DMS 273 treated with DMSO at 0.1 percent for 48 hours (cell line): Measurements from ENCODE around the gene ATAD3B.
A peak's percentile ranks its signal among the peaks of the same experiment; 100 is the strongest.
"Not testable (repeated sequence)": the region's sequence is repeated elsewhere in the genome, so short reads cannot be mapped to it uniquely, and the experiment has no call there.

Source experiments
- DNase-seq: peaks from one replicate; lab custom pipeline; 2025; lab: John Stamatoyannopoulos, UW

ATAD3B gene, protein sequence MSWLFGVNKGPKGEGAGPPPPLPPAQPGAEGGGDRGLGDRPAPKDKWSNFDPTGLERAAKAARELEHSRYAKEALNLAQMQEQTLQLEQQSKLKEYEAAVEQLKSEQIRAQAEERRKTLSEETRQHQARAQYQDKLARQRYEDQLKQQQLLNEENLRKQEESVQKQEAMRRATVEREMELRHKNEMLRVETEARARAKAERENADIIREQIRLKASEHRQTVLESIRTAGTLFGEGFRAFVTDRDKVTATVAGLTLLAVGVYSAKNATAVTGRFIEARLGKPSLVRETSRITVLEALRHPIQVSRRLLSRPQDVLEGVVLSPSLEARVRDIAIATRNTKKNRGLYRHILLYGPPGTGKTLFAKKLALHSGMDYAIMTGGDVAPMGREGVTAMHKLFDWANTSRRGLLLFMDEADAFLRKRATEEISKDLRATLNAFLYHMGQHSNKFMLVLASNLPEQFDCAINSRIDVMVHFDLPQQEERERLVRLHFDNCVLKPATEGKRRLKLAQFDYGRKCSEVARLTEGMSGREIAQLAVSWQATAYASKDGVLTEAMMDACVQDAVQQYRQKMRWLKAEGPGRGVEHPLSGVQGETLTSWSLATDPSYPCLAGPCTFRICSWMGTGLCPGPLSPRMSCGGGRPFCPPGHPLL

DNA sequence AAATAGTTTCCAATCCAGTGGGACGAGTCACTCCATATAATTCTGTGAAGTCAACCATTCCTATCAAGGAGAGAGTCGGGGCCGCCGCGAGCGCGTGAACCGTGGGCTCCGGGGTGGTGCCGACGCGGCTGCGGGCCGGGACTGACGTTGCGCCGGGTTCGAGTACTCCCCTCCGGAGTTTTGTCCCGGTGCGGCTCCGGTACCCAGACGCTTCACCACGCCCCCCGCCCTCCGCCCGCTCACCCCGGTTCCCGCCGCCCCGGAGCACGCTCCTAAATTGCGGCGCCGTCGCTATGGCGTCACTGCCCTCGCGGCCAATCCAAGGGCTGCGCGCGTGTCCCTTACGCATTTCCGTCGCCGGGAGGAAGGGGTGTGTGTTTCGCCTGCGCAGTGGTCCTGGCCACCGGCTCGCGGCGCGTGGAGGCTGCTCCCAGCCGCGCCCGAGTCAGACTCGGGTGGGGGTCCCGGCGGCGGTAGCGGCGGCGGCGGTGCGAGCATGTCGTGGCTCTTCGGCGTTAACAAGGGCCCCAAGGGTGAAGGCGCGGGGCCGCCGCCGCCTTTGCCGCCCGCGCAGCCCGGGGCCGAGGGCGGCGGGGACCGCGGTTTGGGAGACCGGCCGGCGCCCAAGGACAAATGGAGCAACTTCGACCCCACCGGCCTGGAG lies at the start of gene ATAD3B:
Gene ATAD3B (plus strand): TSS at position 377 of the 664 bp plus-strand sequence. CDS start 120 bp downstream, at position 497.
- peak; percentile 9 for DNase-seq

DNA sequence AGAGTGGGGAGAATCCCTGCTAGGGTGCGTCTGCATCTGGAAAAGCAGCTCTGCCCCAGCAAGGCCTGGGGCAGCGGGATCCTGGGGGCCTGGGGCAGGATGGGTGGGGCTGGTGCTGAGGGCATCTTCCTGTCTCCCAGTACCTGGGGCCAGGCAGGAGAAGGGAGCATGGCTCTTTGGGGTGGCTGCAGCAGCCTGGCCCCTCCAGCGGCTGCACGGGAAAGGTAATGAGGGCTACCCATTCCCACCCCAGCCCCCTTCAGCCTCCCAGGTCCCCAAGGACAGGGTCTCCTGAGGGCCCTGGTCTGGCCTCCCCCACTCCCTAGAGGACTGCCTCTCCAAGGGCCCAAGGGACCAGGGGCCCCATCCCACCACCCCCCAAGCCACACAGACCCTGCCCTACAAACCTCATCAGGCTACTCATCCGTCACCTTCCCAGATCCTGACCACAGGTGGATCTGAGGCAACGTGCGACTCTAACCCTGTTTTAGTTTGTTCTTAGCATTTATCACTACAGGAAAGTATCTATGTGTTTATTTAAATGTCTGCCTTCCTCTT lies 49.6 kb upstream of the ATAD3B start:
- no peak for DNase-seq

DNA sequence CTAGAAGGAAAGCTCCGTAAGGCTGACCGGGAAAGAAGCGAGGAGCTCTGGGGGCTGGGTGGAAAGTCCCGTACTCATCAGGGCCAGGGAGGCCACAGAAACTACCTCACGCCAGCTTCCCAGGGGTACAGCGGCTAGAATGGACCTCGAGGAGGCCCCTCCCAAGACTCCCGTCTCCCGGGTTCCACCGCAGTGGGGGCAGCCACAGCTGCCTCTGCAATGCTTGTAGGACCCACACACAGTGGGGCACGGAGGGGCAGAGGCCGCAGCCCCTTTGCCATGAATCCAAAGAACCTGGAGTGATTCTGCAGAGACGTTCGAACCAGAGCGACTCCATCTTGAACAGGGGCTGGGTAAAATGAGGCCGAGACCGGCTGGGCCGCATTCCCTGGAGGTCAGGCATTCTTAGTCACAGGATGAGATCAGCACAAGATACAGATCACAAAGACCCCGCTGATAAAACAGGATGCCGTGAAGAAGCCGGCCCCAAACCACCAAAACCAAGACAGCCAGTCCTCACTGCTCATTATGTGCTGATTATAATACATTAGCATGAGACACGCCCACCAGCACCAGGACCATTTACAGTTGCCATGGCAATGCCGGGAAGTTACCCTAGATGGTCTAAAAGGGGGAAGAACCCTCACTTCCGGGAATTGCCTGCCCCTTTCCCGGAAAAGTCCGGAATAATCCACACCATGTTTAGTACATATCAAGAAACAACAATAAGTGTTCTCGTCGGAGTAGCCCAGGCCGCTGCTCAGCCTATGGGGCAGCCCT lies 48.9 kb upstream of the ATAD3B start:
- DNase-seq, result no peak

DNA sequence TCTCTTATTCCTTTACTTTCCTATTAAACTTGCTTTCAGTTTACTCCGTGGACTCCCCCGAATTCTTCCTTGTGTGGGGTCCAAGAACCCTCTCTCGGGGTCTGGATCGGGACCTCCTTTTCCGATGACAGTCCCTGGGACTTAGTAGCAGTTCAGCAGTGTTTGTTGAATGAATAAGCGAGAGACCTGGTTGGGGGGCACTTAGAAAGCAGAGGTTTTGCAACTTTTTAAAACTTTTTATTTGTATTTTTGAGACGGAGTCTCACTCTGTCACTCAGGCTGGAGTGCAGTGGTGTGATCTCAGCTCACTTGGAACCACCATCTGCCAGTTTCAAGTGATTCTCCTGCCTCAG lies 48.3 kb upstream of the ATAD3B start:
- DNase-seq, result no peak

DNA sequence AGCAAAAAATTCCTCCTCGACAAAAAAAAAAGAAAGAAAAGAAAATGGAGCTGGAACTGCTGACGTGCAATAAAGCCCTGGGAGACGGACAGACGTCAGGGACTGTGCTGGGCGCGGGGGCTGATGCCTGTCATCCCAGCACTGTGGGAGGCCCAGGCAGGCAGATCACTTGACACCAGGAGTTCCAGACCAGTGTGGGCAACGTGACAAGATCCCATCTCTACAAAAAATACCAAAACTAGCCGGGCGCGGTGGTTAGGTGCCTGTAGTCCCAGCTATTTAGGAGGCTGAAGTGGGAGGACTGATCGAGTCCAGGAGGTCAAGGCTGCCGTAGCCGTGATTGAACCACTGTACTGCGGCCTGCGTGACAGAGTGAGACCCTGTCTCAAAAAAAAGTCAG lies 46.9 kb upstream of the ATAD3B start:
- DNase-seq, result no peak

DNA sequence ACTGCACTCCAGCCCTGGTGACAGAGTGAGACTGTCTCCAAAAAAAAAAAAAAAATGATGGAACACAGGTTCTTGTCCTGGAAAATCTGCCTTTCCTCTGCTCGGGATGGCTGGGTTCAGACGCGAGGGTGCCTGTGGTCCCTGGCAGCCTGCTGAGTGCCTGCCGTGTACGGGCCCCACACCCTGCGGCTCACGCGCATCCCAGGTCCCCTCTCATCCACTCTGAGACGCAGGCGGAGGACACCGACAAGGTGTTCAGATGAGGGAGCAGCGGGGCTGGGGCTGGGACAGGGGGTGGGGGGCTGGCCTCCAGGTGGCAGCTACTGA lies 46.2 kb upstream of the ATAD3B start:
- no peak for DNase-seq

DNA sequence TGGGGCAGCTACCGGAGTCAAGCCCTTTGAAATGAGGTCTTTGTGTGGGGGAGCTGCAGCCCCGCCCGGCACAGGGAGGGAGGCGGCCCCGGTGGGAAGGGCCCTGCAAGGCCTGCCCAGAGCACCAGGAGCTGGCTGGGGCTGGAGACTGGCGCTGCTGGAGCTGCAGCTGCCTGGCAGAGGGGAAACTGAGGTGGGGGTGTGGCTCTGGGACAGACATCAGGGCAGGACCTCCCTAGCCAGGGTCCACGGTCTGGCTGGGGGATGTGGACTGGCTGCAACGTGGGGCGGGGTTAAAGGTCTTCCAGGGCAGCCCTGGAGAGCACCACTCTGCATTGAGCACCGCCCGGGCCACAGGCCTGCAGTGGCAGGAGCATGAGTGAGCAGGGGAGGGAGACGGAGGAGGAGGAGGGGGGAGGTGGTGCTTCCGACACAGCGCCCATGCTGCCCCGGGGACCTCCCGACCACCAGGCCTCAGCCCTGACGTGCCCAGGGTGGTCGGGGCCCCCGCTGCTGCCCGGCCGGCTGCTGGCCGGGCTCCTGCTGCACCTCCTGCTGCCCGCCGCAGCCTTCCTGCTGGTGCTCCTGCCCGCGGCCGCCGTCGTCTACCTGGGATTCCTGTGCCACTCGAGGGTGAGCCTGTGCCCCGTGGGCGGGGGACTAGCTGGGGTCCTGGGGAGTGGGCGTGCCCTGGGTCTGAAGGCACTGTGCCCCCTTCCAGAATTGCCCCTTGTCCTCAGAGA lies 45.6 kb upstream of the ATAD3B start:
- DNase-seq, result no peak

DNA sequence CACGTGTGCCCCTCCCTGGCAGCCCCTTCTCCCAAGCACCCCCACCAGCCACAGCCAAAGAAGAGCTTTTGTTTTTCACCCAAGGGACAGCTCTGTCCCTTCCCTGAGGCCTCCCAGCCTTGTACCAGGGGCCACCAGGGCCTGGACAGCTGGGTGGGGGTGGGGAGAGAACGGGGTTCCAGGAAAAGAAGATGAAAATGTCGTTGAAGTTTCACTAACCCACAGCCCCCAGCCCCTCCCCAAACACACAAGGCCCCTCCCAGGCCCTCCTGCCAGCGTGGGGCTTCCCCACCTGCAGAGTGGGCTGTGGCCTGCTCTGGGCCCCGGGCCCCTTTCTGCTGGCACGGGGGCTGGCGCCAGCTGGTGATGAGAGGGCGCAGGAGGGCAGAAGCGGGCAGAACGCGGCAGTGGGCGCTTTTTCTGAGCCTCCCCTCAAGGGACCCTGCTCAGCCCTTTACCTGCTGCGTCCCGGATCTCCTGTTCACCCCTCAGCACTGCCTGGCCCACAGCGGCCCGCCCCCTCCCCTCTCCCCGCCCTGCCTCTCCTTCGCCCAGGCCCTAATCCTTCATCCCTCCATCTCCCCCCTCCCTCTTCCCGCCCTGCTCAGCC lies 45.0 kb upstream of the ATAD3B start:
- DNase-seq, result no peak

DNA sequence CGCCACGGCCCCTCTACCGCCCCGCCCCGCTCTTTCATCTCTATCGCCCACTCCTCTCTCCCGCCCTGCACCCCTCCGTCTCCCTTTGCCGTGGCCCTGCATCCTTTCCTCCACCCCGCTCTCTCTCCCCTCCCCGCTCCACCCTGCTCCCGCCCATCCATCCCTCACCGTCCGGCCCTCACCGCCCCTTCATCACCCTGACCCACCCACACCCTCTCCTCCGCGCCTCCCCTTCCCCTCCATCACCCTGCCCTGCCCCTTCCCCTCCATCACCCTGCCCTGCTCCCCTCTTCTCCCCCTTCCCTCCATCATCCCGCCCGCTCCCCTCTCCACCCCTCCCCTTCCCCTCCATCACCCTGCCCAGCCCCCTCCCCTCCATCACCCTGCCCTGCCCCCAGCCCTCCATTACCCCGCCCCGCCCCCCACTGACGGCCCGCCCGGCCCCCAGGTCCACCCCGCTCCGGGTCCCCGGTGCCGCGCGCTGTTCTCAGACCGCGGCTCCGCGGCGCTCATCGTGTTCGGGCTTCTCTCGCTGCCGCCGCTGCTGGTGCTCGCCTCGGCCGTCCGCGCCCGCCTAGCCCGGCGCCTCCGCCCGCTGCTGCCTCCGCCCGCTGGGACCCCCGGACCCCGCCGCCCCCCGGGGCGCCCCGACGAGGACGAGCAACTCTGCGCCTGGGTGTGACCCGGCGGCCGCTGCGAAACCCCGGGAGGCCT lies 44.3 kb upstream of the ATAD3B start:
- DNase-seq, result no peak

DNA sequence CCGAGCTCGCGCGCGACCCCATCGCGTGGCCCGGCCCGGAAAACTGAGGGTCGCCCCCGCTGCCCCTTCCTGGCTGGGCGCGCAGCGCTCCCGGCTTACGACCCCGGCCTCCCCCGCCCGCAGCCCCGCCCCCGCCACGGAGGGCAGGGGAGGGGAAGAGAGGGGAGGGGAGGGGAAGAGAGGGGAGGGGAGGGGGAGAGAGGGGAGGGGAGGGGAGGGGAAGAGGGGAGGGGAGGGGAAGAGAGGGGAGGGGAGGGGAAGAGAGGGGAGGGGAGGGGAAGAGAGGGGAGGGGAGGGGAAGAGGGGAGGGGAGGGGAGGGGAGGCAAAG lies 43.8 kb upstream of the ATAD3B start:
- DNase-seq, result no peak

DNA sequence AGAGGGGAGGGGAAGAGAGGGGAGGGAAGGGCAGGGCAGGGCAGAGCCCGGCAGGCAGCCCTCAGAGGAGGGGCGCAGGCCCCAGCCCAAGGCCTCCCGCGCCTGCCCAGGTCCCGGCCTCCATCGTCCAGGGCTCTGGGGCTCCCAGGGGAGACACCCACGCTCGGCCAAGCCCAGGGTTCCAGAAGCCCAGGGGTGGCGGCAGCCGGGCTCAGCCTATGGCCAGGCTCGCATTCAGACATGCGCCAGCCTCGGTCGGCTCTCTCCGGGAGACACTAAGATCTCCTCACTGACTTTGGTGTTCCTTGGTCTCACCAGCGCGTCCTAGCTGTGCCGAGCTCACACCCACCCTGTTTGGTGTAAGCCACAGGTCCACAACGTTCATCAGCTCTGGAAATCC lies 43.4 kb upstream of the ATAD3B start:
- DNase-seq, result no peak

DNA sequence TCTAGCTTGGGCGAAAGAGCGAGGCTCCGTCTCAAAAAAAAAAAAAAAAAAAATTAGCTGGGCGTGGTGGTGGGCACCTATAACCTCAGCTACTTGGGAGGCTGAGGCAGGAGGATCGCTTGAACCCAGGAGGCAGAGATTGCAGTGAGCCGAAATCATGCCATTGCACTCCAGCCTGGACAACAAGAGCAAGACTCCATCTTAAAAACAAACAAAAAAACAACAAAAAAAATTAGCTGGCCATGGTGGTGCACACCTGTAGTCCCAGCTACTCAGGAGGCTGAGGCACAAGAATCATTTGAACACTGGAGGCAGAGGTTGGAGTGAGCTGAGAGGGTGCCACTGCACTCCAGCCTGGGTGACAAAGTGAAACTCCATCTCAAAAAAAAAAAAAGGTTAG lies 42.6 kb upstream of the ATAD3B start:
- DNase-seq, result not testable (repeated sequence)

DNA sequence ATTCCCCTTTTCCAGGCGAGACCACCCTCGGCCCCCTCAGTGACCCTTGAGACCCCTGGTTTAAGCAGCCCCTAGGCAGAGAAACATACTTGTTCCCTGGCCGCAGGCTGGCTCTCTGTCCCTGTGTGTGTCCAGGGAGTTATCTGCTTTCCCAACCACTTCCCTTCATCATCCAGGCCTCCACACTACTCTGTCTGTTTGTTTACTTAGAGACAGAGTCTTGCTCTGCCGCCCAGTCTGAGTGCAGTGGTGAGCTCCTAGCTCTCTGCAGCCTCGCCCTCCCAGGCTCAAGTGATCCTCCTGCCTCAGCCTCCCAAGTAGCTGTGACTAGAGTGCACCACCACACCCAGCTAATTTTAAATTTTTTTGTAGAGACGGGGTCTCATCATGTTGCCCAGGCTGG lies 41.9 kb upstream of the ATAD3B start:
- DNase-seq, result no peak

DNA sequence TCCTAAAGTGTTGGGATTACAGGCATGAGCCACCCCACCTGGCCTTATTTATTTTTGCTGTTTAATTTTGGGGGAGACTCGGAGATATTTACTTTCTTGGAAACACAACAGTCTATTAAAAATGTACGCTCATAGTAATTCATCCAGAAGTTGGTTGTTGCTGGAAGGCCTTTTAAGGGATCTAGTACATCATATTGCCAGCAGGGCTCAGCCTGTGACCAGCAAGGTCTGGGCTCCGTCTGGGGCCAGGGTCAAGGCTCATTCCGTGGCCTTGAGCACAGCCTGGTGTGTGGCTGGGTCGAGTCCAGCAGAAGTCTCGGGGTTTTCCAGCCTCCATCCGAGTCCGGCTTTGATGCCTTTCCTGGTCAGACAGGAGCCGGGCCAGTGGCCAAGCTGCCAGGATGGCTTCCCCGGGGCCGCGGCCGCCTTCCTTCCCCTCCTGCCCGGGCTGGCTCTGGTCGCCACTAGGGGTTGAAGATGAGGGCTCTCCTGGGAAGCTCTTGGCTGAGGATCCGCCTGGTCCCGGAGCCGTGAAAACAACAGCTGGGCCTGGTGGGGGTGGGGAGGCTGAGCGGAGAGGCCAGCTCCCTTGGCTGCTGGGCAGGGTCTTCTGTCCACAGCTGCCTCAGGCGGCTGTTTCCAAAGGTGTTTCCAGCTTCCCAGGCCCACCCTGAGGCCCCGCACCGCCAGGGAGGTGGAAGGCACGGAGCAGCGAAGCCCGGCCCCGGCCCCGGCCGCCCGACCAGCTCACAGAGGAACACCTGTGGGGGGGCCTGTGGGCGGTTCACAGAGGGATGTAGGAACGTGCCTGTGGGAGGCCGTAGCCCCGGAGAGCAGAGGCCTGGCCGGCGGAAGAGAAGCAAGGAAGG lies 41.2 kb upstream of the ATAD3B start:
- DNase-seq, result peak; percentile 75

DNA sequence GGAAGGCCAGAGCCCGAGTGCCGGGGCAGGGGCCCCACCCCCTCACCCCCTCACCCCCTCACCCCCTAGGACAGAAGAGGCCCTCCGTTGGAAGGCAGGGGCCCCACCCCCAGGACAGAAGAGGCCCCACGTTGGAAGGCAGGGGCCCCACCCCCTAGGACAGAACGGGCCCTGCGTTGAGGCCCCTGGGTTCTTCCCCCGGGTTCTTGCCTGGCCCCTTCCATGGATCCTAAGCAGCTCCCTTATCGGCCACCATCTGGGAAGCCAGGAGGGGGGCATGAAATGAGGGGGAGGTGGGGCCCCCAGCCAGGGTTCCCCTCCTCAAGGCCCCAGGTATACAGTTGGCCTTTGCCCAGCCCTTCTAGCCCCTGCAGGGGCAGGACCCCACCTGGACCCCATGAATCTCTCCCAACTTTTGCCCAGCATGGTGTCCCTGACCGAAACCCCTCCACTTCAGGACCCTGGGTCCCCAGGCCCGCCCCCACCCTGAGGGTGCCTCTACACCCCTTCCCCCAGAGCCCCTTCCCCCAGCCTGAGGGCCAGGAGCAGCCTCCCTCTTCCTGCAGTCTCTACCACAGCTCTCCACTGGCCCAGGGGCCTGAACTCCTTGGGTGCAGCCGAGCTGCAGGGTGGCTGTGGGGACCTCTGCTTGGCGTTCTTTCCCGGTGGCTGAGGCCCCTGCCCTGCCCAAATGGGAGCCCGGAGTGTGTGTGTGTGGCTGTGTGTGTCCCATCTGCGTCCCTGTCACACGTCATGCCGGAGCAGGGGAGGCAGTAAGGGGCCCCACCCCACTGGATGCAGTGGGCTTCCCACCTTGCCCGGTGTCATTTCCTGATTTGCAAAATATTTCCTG lies 40.3 kb upstream of the ATAD3B start:
- DNase-seq, result no peak

DNA sequence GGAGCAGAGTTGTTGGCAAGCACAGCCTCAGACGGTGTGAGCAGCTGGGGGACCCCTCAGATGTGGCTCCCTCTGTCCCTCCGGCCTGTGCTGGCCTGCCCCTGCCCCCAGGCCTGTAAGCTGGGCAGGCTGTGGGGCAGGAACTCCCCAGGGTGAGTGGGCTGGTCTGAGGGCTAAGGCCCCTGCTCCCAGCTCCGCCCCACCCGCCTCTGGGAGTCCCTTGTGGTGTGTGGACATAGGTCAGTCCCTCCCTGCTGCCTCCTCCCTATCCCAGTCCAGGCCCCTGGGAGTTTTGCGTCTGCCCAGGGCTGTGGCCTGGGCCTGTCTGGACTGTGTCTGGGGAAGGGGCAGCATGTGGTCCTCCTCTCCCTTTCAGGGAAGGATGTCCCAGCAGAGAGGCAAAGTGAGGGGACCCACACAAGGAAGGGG lies 39.7 kb upstream of the ATAD3B start:
- no peak for DNase-seq

DNA sequence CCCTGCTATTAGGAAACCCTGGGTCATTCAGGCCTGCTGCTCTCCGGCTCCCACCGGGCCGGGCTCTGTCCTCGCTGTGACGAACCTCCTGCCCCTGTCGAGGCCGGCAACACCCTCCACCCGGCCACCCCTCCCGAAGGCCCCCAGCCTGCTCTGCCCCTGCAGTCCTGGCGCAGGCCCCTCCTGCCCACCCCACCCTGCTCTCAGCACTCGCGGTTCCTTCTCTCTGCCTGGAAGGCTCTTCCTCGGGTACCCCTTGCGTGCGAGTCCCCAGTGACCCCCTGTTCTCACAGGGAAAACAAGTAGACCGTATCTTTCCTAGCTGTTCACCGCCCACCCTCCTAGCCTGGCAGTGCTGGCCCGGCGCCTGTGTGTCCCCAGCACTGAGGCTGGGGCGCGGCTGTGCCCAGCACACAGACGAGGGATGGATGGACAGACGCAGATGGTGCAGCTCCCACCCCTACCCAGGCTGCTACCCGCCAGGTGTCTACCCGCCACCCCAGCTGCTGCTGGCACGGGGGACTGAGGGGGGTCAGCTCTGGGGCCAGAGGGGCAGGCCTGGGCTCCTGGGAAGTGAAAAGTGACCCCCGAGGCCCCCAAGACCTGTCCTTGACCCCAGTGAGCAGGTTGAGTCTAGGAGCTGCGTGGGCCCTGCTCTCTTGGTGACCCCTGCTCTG lies 39.2 kb upstream of the ATAD3B start:
- DNase-seq, result peak; percentile 82
